Superior temporal gyrus (tissue), 1 donor: ENCODE data around the gene SPEG.
"Not testable (repeated sequence)": the region's sequence is repeated elsewhere in the genome, so short reads cannot be mapped to it uniquely, and the experiment has no call there.

Source experiments
- DNase-seq: peaks from one replicate; pipeline ENCODE4 v3.0.0-alpha.2; 2016; ENCODE audit errors: extremely low spot score

Gene SPEG

GRCh38 chr2:219434718-219435525 lies at the start of gene SPEG:
TSS of gene SPEG (plus strand) at chr2:219434843. CDS start at chr2:219434978, 135 bp downstream.
- DNase-seq, result no peak

- no peak for DNase-seq
These were observed 49.8 kb upstream of the SPEG start for GRCh38 chr2:219384859-219385258.

GRCh38 chr2:219385958-219386520 lies 48.6 kb upstream of the SPEG start:
- no peak for DNase-seq

- no peak for DNase-seq
These were observed 47.9 kb upstream of the SPEG start for GRCh38 chr2:219386532-219387280.

- DNase-seq, result peak; percentile 82
These were observed 47.1 kb upstream of the SPEG start, which contains the start of gene DNPEP for GRCh38 chr2:219387306-219388120. TSS of gene DNPEP (minus strand) at chr2:219387912. CDS start at chr2:219387794, 118 bp downstream.

- DNase-seq, result peak; percentile 87
These were observed 46.3 kb upstream of the SPEG start for GRCh38 chr2:219388121-219388906.

- no peak for DNase-seq
These were observed 45.8 kb upstream of the SPEG start for GRCh38 chr2:219388907-219389156.

- no peak for DNase-seq
These were observed 41.9 kb upstream of the SPEG start for GRCh38 chr2:219392754-219393153.

GRCh38 chr2:219395056-219395455 lies 39.6 kb upstream of the SPEG start:
- DNase-seq, result not testable (repeated sequence)

GRCh38 chr2:219395609-219396008 lies 39.0 kb upstream of the SPEG start:
- no peak for DNase-seq

GRCh38 chr2:219396863-219397457 lies 37.7 kb upstream of the SPEG start:
- no peak for DNase-seq

GRCh38 chr2:219398721-219399363 lies 35.8 kb upstream of the SPEG start:
- DNase-seq, result no peak

GRCh38 chr2:219399716-219400478 lies 34.7 kb upstream of the SPEG start:
- DNase-seq, result no peak

GRCh38 chr2:219400562-219400961 lies 34.1 kb upstream of the SPEG start:
- DNase-seq, result no peak

GRCh38 chr2:219401606-219402005 lies 33.0 kb upstream of the SPEG start:
- DNase-seq, result no peak

- DNase-seq, result peak; percentile 89
These were observed 31.8 kb upstream of the SPEG start for GRCh38 chr2:219402665-219403515.

- DNase-seq, result no peak
These were observed 30.8 kb upstream of the SPEG start for GRCh38 chr2:219403861-219404260.

- no peak for DNase-seq
These were observed 30.2 kb upstream of the SPEG start for GRCh38 chr2:219404291-219404910.
